Smooth muscle cell (in vitro differentiated cells): ENCODE results near the gene CCDC89. TPM values are rescaled to one million over a fixed set of nuclear protein-coding genes. Genes with fewer than 3 reads are reported as not detected.

Experiments
- DNase-seq: peaks from one replicate; lab custom pipeline; 2025; ENCODE audit not compliant: unreplicated experiment; lab: John Stamatoyannopoulos, UW
- H2AFZ ChIP-seq: fragments of 200-600 bp; sonication (generic); 2 replicates; pipeline ENCODE4 v1.6.0; 2016; ENCODE audit warnings: antibody characterized with exemption, low read depth, mild to moderate bottlenecking
- H3F3A ChIP-seq: fragments of 200-600 bp; sonication (generic); 2 replicates; pipeline ENCODE4 v1.6.0; 2017; ENCODE audit warnings: antibody characterized with exemption, low read depth
- H3K27ac ChIP-seq: fragments of 200-600 bp; sonication (generic); 2 replicates; pipeline ENCODE4 v1.5.1; 2016; ENCODE audit warnings: low read depth, mild to moderate bottlenecking
- H3K27me3 ChIP-seq: fragments of 200-600 bp; sonication (generic); 2 replicates; pipeline ENCODE4 v1.6.1; 2016; ENCODE audit warnings: low read depth, mild to moderate bottlenecking
- H3K36me3 ChIP-seq: fragments of 200-600 bp; sonication (generic); 2 replicates; pipeline ENCODE4 v1.5.1; 2016; ENCODE audit warnings: low read depth
- H3K4me1 ChIP-seq: fragments of 200-600 bp; sonication (generic); 2 replicates; pipeline ENCODE4 v1.5.1; 2016; ENCODE audit warnings: low read depth
- H3K4me2 ChIP-seq: fragments of 200-600 bp; sonication (generic); 2 replicates; pipeline ENCODE4 v1.6.0; 2016; ENCODE audit warnings: mild to moderate bottlenecking
- H3K4me3 ChIP-seq: fragments of 200-600 bp; sonication (generic); 2 replicates; pipeline ENCODE4 v1.5.1; 2016; ENCODE audit warnings: mild to moderate bottlenecking
- H3K79me2 ChIP-seq: fragments of 200-600 bp; sonication (generic); 2 replicates; pipeline ENCODE4 v1.6.0; 2016; ENCODE audit warnings: low read depth, mild to moderate bottlenecking
- H3K9ac ChIP-seq: fragments of 200-600 bp; sonication (generic); 2 replicates; pipeline ENCODE4 v1.6.0; 2016; ENCODE audit warnings: low read depth
- H3K9me3 ChIP-seq: fragments of 200-600 bp; sonication (generic); replicated peaks from 2 replicates; pipeline ENCODE4 v1.5.1; 2016; ENCODE audit warnings: low read depth
- H4K20me1 ChIP-seq: fragments of 200-600 bp; sonication (generic); 2 replicates; pipeline ENCODE4 v1.6.0; 2016; ENCODE audit warnings: low read depth
- WGBS: methylation state at CpG from one replicate; pipeline ENCODE4 v1.1.7; 2016; ENCODE audit warnings: low lambda C conversion rate; 5-methylcytosine and 5-hydroxymethylcytosine counted together
- polyA plus RNA-seq: library from polyadenylated mRNA; unstranded; fragments of >200 nt; fragmentation: Nextera tagmentation; extraction: Ambion mirVana; gene quantifications from 2 replicates; pipeline ENCODE4 v1.2.1, GENCODE V29; 2016
- total RNA-seq: library from RNA; depleted of rRNA; stranded (reverse); fragments of >200 nt; gene quantifications from 2 replicates; pipeline ENCODE4 v1.2.3, GENCODE V29; 2014
- TF ChIP-seq, protein P1 (sequence below): fragments of 200-600 bp; sonication (generic); IDR thresholded peaks from 2 replicates; pipeline ENCODE4 v1.5.1; 2017; ENCODE audit warnings: borderline replicate concordance, mild to moderate bottlenecking, antibody characterized with exemption; ENCODE audit not compliant: insufficient read depth, poor library complexity, severe bottlenecking

CCDC89 gene
- total and polyA plus RNA-seq, 2 experiments from 2014 or later: not detected

DNA sequence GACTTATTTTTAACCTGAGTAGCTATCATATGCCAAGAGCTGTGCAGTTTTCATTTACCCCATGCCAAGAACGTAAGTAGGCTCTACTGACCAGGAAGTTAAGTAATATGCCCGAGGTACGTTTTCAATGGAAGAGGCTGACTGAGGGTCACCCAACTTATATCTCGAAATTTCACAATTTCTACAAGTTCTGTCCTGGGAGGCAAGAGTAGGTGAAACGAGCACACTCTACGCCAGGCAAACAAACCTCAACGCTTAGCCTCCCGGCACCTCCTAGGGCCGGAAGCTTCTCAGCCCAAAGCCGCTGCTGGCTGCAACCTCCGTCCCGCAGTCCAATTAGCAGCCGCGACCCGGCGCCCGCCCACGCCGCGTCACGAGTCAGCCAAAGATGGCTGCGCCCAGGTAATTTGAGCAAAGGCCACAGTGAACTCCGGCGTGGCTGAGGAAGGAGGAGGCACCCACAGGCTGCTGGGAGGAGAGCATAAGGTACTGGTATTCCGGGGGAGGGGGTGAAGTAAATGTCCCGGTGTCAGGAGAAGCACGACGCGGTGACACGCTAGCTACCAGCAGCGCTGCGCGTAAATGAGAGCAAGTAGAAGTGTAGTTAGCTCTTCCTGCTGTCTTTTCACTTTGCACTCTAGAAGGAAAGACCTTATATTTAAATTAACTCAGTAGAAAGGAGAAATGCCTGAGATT lies 38.2 kb downstream of the CCDC89 start, which contains the start of gene TMEM126A:
TMEM126A (plus strand) TSS at position 364 of the 696 bp plus-strand sequence. CDS start 2,289 bp downstream, outside the sequence.
- no peaks in the 10 kb centered on the region for H3K27me3 ChIP-seq
- no peaks in the 10 kb centered on the region for H4K20me1 ChIP-seq
- peak within 1 kb of the TSS; percentile 77 for H3K27ac ChIP-seq
- no peaks in the 10 kb centered on the region for H3F3A ChIP-seq
- TF ChIP-seq, protein P1, sequence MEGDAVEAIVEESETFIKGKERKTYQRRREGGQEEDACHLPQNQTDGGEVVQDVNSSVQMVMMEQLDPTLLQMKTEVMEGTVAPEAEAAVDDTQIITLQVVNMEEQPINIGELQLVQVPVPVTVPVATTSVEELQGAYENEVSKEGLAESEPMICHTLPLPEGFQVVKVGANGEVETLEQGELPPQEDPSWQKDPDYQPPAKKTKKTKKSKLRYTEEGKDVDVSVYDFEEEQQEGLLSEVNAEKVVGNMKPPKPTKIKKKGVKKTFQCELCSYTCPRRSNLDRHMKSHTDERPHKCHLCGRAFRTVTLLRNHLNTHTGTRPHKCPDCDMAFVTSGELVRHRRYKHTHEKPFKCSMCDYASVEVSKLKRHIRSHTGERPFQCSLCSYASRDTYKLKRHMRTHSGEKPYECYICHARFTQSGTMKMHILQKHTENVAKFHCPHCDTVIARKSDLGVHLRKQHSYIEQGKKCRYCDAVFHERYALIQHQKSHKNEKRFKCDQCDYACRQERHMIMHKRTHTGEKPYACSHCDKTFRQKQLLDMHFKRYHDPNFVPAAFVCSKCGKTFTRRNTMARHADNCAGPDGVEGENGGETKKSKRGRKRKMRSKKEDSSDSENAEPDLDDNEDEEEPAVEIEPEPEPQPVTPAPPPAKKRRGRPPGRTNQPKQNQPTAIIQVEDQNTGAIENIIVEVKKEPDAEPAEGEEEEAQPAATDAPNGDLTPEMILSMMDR: no peak
- H3K4me3 ChIP-seq: peak within 1 kb of the TSS; percentile 63
- H2AFZ ChIP-seq: peak within 1 kb of the TSS; percentile 33
- no peaks in the 10 kb centered on the region for H3K9me3 ChIP-seq
- H3K4me1 ChIP-seq: peaks cover 4% of the 10 kb centered on the region
- 1% methylated on average over 33 of the region's 33 CpGs for WGBS
- no peaks in the 10 kb centered on the region for H3K36me3 ChIP-seq
- H3K79me2 ChIP-seq: no peaks in the 10 kb centered on the region
- H3K4me2 ChIP-seq: peak within 1 kb of the TSS; percentile 90
- H3K9ac ChIP-seq: peak within 1 kb of the TSS; percentile 76
- DNase-seq: peak; percentile 49

DNA sequence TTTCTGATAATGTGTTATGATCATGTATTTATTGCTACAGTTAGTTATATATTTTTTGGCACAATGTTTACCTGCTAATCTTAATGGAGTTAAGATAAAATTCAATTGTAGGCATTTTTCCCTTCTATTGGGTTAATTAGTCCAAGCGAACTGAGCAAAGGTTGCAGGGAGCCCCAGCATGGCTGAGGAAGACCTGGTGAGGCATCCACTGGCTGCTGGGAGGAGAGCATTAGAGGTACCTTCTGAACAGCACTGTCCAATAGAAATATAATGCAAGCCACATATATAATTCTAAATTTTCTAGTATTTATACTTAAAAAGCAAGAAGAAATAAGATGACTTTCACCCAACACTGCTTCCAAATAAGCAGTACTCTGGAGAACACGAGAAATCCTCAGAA lies 38.9 kb downstream of the CCDC89 start:
- Histone ChIP-seq H3K27ac (peak overlapping the region; percentile 77), H3K4me2 (peak overlapping the region; percentile 90), H2AFZ (no peak overlapping the region), H3K9me3 (no peaks in the 10 kb centered on the region), H4K20me1 (no peaks in the 10 kb centered on the region), H3K9ac (peak overlapping the region; percentile 76), H3K4me3 (peak overlapping the region; percentile 63), H3K4me1 (peaks cover 4% of the 10 kb centered on the region), H3K36me3 (no peaks in the 10 kb centered on the region), H3F3A (no peaks in the 10 kb centered on the region), H3K27me3 (no peaks in the 10 kb centered on the region), H3K79me2 (no peaks in the 10 kb centered on the region)
- TF ChIP-seq, protein P1: no peak
- WGBS: 69% methylated on average over 2 of the region's 2 CpGs
- DNase-seq: no peak

DNA sequence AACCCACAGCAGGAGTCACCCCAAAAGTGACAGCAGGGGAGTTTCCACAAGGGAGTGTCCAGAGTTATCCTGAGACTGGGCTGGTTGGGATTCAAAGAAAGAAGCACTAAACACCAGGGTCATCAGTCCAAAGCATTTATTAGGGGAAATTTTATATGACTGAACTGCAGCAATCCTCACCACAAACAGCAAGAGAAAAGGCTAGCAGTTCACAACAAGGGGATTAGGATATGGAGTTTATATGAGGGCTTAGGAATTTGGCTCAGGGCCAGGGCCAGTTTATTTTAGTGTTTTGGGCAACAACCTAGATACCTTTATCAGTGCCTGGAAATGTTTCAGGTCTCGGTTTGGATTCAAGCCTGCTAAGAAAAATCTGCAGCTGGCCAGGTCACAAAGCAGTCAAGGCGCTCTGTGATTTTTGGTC lies 42.8 kb downstream of the CCDC89 start:
- DNase-seq: no peak
- H3K79me2 ChIP-seq: no peaks in the 10 kb centered on the region
- H3K9me3 ChIP-seq: no peaks in the 10 kb centered on the region
- H3K36me3 ChIP-seq: no peaks in the 10 kb centered on the region
- no peak overlapping the region for H3K4me2 ChIP-seq
- H4K20me1 ChIP-seq: no peaks in the 10 kb centered on the region
- TF ChIP-seq, protein P1: no peak
- no peak overlapping the region for H3K27ac ChIP-seq
- no peak overlapping the region for H3K9ac ChIP-seq
- H3F3A ChIP-seq: no peaks in the 10 kb centered on the region
- 30% methylated on average over 2 of the region's 2 CpGs for WGBS
- no peaks in the 10 kb centered on the region for H3K4me1 ChIP-seq
- H3K27me3 ChIP-seq: no peaks in the 10 kb centered on the region
- H2AFZ ChIP-seq: no peak overlapping the region
- H3K4me3 ChIP-seq: no peak overlapping the region

DNA sequence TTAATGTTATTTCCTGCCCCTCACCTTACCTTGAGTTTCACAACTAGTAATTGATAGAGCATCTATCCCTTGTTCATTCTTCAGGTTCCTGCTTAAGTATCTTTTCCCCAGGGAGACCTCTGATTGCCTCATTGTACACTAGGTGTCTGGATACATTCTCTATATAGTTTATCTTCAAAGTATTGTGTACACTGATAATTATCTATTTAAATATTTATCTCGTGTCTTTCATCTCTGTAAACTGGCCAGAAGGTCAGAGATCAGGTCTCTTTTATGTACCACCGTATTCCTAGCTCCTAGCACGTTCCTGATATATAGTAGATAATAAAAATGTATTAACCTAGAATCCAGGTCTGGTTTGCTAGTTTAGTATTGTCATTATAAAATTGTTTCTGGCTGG lies 51.2 kb downstream of the CCDC89 start:
- H3F3A ChIP-seq: no peaks in the 10 kb centered on the region
- peaks cover 2% of the 10 kb centered on the region for H3K4me1 ChIP-seq
- no peak overlapping the region for H3K4me2 ChIP-seq
- H3K4me3 ChIP-seq: no peak overlapping the region
- H3K27me3 ChIP-seq: no peaks in the 10 kb centered on the region
- no peak overlapping the region for H2AFZ ChIP-seq
- TF ChIP-seq, protein P1: no peak
- H3K9me3 ChIP-seq: no peaks in the 10 kb centered on the region
- no peak overlapping the region for H3K27ac ChIP-seq
- no peaks in the 10 kb centered on the region for H3K36me3 ChIP-seq
- DNase-seq: no peak
- H4K20me1 ChIP-seq: no peaks in the 10 kb centered on the region
- whole genome bisulfite sequencing: 94% methylated on average over 3 of the region's 3 CpGs
- H3K79me2 ChIP-seq: peaks cover 31% of the 10 kb centered on the region
- H3K9ac ChIP-seq: no peak overlapping the region
